ENCODE results near the gene MGME1. TPM values are rescaled to one million over a fixed set of nuclear protein-coding genes. Genes with fewer than 3 reads are reported as not detected.

MGME1 gene
- total RNA-seq, 4 donors from 2014 or later: 11.2 to 18.9 (median 12.0) TPM

- Histone ChIP-seq H3K27ac (peak overlapping the region; percentile 7 to 82 (median 67)), H3K4me1 (peaks cover 0 to 21% (median 4%) of the 10 kb centered on the region in 3 donors), H3K9me3 (no peaks in the 10 kb centered on the region), H3K4me3 (no peak overlapping the region), H3K36me3 (no peaks in the 10 kb centered on the region), H3K27me3 (no peaks in the 10 kb centered on the region)
- intact Hi-C loops (cut with DNase I): no loop called here
- DNase-seq: no peak
- WGBS, 2 donors: 50 to 67% methylated on average over 9 to 12 of the region's 19 CpGs
- TF ChIP-seq POLR2A (IDR thresholded peaks at IDR 0.05): no peak
- TF ChIP-seq CTCF (IDR thresholded peaks at IDR 0.05): no peak
Measured at GRCh38 chr20:18007534-18008292, 38.9 kb downstream of the MGME1 start.

- Histone ChIP-seq H3K27ac (no peak overlapping the region), H3K4me3 (no peak overlapping the region), H3K27me3 (no peaks in the 10 kb centered on the region), H3K9me3 (no peaks in the 10 kb centered on the region), H3K36me3 (no peaks in the 10 kb centered on the region), H3K4me1 (peaks cover 0 to 21% (median 4%) of the 10 kb centered on the region in 3 donors)
- 85 to 89% methylated on average over 7 of the region's 7 CpGs for WGBS, 2 donors
- DNase-seq: no peak
- no peak for TF ChIP-seq CTCF (IDR thresholded peaks at IDR 0.05)
- TF ChIP-seq POLR2A (IDR thresholded peaks at IDR 0.05): no peak
- intact Hi-C loops (cut with DNase I): no loop called here
Measured at GRCh38 chr20:18009116-18009515, 40.3 kb downstream of the MGME1 start.

GRCh38 chr20:18011482-18011881 lies 42.7 kb downstream of the MGME1 start:
- TF ChIP-seq CTCF (IDR thresholded peaks at IDR 0.05): no peak
- TF ChIP-seq POLR2A (IDR thresholded peaks at IDR 0.05): no peak
- peaks cover 0 to 13% (median 4%) of the 10 kb centered on the region in 3 donors for H3K4me1 ChIP-seq
- H3K36me3 ChIP-seq: no peaks in the 10 kb centered on the region
- no peak overlapping the region for H3K27ac ChIP-seq
- H3K9me3 ChIP-seq: no peaks in the 10 kb centered on the region
- H3K27me3 ChIP-seq: no peaks in the 10 kb centered on the region
- intact Hi-C loops (cut with DNase I): no loop called here
- H3K4me3 ChIP-seq: no peak overlapping the region
- WGBS, 2 donors: 91 to 93% methylated on average over 7 to 14 of the region's 14 CpGs
- DNase-seq: no peak

- WGBS, 2 donors: 92 to 93% methylated on average over 13 to 17 of the region's 21 CpGs
- no peaks in the 10 kb centered on the region for H3K27me3 ChIP-seq
- no peak overlapping the region for H3K27ac ChIP-seq
- no peak for DNase-seq
- no peak overlapping the region for H3K4me3 ChIP-seq
- H3K4me1 ChIP-seq: peaks cover 0 to 12% (median 4%) of the 10 kb centered on the region in 3 donors
- no peaks in the 10 kb centered on the region for H3K9me3 ChIP-seq
- H3K36me3 ChIP-seq: no peaks in the 10 kb centered on the region
- TF ChIP-seq CTCF (IDR thresholded peaks at IDR 0.05): no peak
- no peak for TF ChIP-seq POLR2A (IDR thresholded peaks at IDR 0.05)
- intact Hi-C loops (cut with DNase I): no loop called here
Measured at GRCh38 chr20:18011951-18012645, 43.3 kb downstream of the MGME1 start.

- intact Hi-C loops (cut with DNase I): no loop called here
- TF ChIP-seq CTCF (IDR thresholded peaks at IDR 0.05) (no peak), POLR2A (IDR thresholded peaks at IDR 0.05) (no peak)
Measured at GRCh38 chr20:18012901-18013300, 44.1 kb downstream of the MGME1 start.

More at GRCh38 chr20:18012901-18013300, 44.1 kb downstream of the MGME1 start:
- H3K27me3 ChIP-seq: no peaks in the 10 kb centered on the region
- 92 to 100% methylated on average over 2 of the region's 2 CpGs for WGBS, 2 donors
- no peaks in the 10 kb centered on the region for H3K9me3 ChIP-seq
- no peak overlapping the region for H3K4me3 ChIP-seq
- H3K27ac ChIP-seq: no peak overlapping the region
- no peaks in the 10 kb centered on the region for H3K36me3 ChIP-seq
- H3K4me1 ChIP-seq: peaks cover 0 to 4% (median 0%) of the 10 kb centered on the region in 3 donors
- DNase-seq: no peak
